ENCODE results near the gene TRAM2.

GRCh38 chr6:52503851-52504781 is 72.7 kb downstream of the TRAM2 start:
- TF ChIP-seq POLR2A (IDR thresholded peaks at IDR 0.05; ENCODE audit: low read depth, low read length) (no peak), POLR2AphosphoS5 (IDR thresholded peaks at IDR 0.05; ENCODE audit: low read depth, low read length) (no peak), TAF1 (IDR thresholded peaks at IDR 0.05; ENCODE audit: borderline replicate concordance, low read depth, low read length) (no peak)
